NCI-H128 (cell line): ENCODE data around the gene AQP12B.
"Not testable (repeated sequence)": the region's sequence is repeated elsewhere in the genome, so short reads cannot be mapped to it uniquely, and the experiment has no call there.

ENCODE experiments used
- DNase-seq: peaks from one replicate; lab custom pipeline; 2025; ENCODE audit not compliant: unreplicated experiment; lab: John Stamatoyannopoulos, UW

Gene AQP12B

DNA sequence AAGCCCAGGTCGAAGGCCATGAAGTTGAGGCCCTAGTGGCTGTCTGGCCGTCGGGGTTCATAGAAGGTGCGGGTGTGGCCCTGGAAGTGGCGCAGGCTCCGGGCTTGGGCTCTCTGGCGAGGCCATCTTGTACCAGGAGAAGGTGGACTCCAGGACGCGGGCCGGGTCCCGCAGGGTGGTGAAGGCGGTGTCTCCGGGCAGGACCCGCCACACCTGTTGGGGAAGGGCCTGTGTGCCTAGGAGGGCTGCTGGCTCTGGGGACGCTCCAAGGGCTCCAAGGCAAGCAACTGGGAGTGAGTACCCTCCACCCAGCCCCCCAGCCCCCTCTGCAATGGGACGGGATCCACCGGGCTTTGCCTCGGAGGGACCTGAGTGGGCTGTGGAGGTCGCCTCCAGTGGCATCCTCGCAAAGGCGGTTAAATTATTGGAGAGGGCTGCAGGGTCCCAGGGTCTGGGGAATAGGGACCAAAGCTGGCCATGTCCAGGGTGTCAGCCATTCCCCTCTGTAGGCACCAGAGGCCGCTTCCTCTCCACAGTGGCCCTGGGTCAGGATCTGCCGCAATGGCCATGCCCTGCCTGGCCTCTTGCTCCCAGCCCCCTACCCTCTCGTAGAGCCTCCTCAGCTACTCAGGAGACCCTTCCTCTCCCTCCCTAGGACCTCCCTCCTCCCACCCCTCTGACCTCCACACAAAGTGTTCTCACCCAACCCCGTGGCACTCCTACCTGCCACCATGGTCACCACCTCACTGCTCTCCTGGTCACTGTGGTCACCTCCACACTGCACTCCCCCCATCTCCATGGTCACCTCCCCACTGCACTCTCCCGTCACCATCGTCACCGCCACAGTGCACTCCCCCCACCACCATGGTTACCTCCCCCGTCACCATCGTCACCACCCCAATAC, 19.3 kb upstream of the AQP12B start:
- no peak for DNase-seq

DNA sequence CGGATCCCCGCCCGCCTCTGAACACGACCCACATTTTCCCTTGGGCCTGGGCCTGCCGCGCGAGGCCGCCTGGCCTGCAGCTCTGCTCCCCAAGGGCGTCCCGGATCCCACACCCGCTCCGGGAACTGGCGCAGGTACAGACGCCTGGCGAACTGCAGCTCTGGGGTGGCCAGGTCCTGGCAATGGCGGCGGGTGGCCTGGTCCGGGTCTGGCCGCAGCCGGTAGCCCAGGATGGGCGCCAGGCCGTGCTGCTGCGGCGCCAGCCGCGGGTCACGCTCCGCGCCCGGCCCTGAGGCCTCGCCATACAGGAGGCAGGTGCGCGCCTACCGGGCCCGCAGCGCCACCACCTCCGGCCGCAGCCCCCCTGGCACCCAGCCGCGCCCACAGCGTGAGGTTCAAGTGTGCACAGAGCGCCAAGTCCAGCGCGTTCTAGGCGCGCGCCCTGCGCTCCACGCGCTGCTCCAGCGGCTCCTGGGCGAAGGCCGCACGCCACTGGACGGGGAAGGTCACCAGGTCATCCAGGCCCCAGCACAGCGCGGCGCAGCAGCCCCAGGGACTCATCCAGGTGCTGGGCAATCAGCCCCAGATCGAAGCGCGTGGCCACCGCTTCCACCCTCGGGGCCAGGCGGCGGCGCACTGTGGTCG, 18.5 kb upstream of the AQP12B start:
- DNase-seq, result no peak

DNA sequence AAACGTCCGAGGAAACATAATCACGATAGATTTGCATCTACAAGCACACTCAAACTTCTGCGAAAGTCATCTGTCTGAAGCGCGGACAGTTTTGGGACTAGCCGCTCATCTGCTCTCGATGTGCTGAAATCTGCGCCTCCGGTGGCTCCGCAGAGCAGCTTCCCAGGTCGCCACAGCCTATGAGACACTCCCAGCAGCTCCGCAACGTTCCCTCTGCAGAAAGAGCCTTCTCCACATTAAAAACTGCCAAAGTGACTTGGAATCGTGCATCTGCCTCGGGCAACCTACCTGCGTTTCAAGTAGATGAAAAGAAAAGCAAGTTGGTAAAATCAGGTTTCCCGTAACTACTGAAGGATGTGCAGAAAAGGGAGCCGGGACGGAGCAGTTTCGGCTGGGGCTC, 17.9 kb upstream of the AQP12B start:
- DNase-seq, result not testable (repeated sequence)

DNA sequence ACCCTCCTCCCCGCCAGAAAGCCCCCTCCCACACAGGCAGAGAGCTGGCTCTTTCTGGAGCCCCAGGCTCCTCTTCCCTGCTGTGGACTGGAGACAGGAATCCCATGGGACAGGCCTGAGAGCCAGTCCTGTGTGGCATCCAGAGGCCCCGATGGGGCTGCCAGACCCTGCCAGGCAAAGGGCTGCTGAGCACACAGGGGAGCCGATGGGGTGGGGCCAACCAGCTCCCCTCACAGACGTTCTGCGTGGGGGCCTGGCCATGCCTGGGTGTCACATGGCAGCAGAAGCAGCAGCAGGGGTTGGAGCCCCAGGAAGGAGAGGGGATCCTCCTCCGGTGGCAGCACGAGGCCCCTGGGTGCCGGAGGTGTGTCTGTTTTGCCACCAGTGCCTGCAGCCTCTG, 17.1 kb upstream of the AQP12B start:
- not testable (repeated sequence) for DNase-seq

DNA sequence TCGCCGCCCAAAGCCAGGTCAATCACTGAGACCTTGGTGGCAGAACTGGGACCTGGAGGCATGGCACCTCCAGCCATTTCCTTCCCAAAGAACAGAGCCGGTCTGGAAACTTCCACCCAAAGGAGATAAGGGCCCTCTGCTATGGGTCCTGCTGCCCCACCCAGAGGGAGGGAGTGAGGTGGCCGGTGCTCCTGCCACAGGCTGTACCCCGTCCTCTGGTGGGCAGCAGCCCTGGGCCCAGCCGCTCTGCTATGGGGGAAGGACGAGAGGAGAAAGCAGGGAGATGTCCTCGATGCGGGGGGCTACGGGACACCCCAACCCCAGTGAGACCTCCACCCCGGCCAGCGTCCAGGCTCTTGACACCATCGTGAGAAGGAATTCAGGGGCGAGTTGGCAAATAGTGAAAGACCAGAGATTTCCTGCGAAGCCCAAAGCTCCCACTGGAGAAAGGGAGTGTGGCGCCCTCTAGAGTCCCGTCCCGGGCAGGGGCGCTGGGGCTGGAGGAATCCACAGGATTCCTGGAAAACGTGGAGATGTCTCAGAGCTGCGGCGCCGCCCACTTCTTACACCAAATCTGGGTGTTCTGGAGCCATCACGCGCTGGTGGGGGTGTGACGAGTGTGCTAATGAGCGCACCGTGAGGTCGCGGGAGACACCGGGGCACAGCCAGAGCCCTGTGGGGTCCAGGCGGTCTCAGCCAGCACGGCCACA, 16.3 kb upstream of the AQP12B start:
- DNase-seq, result not testable (repeated sequence)

GRCh38 chr2:240696469-240696868, 13.8 kb upstream of the AQP12B start:
- DNase-seq, result not testable (repeated sequence)

DNA sequence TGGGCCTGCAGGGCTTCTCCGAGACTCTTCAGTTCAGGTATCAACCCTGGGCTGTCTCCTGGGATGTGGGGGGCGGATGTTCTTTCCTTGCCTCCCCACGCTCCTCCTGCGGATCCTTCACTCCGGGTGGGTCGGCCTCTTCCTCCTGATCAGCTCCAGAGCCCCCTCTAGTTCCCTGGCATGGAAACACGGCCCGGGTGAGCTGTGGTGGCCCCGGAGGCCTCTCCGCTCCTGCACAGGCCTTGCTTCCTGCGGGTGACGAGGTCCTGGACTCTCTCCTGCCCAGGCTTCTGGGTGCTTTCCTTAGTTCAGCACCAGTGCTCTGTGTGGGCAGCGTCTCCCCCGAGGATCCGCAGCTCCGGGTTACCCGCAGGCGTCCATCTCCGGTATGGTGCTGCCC, 12.9 kb upstream of the AQP12B start:
- not testable (repeated sequence) for DNase-seq

- DNase-seq, result not testable (repeated sequence)
Observed at GRCh38 chr2:240694304-240694703, 11.6 kb upstream of the AQP12B start.

- DNase-seq, result not testable (repeated sequence)
Observed at GRCh38 chr2:240692583-240693561, 10.2 kb upstream of the AQP12B start.

- not testable (repeated sequence) for DNase-seq
Observed at GRCh38 chr2:240691631-240692420, 9.1 kb upstream of the AQP12B start, which contains the start of gene AQP12A. Gene AQP12A (plus strand): TSS chr2:240691866. CDS start chr2:240691914, 48 bp downstream.

DNA sequence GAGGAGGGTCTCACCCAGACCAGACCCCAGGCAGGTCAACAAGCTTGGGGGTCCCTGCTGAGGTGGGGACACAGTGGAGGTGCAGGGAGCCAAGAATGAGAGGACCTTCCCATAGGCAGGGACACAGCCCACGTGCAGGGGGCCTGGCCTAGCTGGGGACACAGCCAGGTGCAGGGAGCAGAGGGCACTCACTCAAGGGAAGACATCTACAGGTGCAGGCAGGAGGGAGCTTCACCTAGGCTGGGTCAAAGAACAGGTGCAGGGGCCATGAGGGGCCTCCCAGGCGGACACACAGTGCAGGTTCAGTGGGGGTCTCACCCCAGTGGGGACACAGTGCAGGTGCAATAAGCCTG, 8.4 kb upstream of the AQP12B start:
- DNase-seq, result not testable (repeated sequence)

GRCh38 chr2:240690421-240691074, 7.9 kb upstream of the AQP12B start:
- not testable (repeated sequence) for DNase-seq

GRCh38 chr2:240689975-240690374, 7.3 kb upstream of the AQP12B start:
- DNase-seq, result no peak

DNA sequence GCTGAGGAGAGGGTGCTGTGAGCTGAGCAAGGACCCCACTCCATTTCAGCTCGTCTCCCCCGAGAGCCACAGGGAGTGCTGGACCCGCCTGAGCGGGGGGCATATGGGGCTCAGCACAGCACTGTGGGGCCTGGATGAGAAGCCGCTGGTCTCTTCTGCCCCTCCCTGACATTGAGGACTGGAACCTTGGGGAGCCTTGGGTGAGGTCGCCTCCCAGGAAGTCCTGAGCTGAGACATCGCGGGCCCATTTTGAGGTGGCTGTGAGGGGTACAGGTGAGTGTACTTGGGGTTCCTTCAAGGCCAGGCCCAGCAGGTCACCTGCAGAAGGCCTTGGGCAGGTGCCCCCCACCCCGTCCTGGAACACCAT, 5.9 kb upstream of the AQP12B start:
- no peak for DNase-seq

DNA sequence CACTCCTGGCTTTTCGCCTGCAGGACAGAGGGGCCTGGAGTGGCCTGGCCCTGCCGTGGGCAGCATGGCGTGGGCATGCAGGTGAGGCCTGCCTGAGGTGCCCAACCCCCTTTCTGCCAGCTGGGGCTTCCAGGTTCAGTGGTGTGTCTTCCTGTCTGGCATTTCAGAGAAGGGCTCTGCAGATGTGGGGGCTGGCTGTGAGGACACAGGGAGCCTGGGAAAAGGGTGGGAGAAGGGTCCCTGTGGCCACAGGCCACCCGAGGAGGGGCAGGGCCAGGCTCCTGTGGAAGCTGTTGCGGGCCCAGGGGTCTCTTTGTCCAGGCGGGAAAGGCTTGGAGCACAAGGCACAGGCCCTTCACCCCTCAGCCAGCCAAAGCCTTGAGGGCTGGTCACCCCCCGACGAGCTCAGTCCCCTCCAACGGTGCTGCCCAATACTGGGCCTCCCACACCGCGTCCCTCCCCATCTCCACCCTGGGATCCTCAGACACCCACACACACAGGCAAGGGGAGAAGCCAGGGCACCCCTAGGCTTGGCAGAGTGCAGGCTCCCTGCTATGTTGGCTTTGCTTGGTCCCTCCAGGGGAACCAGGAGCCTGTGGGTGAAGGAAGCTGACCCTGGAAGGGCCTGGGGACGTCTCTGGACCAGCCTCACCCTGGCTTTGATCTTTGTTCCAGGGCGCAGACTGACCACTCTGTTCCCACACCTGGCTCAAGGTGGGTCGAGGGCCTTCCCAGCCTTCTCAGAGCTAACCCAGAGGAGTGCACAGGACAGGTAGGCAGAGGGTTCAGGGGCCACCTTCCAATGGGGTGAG, 5.3 kb upstream of the AQP12B start:
- DNase-seq, result no peak

DNA sequence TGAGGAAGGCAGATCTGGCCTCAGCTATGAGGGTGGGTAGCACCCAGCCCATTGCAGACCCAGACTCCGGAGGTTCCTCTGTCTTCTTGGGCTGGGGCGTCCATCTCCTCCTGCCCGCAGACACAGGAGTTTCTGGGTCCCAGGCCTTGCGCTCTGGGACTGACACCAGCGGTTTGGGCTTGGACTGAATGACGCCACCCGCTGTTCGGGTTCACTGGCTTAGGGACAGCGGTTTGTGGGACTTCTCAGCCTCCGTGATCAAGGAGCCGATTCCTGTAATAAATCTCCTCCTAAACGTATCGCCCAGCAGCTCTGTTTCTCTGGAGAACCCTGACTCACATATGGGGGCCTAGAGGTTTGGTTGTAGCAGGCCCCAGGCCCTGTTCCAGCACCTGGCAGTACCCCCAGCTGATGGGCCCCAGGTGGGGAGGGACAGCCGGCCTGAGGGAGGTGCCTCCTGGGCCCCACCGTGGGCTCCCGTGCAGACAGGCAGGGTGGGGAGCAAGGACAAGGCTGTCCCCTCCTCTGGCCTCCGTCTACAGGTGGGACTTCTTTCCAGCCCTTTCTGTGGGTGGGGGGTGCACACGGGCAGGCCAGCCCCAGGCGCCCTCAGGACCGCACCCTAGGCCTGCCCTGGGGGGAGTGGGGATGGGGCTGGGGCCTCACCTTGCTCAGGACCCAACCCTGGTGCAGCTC, 4.5 kb upstream of the AQP12B start:
- DNase-seq, result no peak

GRCh38 chr2:240686460-240686859, 3.8 kb upstream of the AQP12B start:
- DNase-seq, result no peak
